GM18907 (cell line): ENCODE measurements around the gene NPAS2.

Experiments used
- ATAC-seq: cut with Tn5 transposase; IDR thresholded peaks from one replicate; pipeline ENCODE4 v1.9.1; 2021; ENCODE audit warnings: mild to moderate bottlenecking, moderate library complexity; ENCODE audit not compliant: unreplicated experiment

Gene NPAS2

DNA sequence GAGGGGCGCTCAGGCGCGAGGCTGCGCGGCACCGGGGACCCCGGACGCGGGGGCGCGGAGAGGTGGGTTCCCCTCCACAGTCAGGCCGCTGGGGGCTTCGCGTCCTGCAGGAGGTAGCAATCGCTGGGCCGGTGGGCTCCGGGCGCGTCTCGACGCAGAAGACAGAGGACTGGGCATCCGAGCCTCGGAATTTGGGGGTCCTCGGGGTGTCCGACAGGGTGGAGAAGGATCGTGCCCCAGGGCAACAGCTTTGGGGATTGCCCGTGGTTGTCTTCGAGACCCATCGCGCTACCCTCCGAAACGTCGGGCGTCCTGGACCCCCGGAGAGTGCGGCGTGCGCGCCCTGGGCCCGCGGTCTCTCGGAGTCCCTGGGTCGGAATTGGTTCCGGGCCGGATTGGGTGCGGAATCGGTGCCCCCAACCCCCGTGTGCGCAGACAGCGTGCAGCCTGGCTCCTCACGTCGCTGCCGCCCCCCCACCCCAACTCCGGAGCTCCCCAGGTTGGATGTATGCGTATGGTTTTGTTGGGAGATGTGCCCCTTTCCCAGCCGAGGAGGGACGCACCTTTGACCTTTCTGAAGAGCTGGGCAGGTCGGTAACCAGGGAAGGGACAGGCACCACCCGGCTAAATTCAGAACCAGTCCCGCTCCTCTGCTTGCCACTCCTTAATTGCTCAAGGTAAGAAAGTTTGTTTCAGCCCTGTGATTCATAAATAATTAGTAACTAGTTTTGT is 750 bp downstream of the NPAS2 start:
- no peak for ATAC-seq

DNA sequence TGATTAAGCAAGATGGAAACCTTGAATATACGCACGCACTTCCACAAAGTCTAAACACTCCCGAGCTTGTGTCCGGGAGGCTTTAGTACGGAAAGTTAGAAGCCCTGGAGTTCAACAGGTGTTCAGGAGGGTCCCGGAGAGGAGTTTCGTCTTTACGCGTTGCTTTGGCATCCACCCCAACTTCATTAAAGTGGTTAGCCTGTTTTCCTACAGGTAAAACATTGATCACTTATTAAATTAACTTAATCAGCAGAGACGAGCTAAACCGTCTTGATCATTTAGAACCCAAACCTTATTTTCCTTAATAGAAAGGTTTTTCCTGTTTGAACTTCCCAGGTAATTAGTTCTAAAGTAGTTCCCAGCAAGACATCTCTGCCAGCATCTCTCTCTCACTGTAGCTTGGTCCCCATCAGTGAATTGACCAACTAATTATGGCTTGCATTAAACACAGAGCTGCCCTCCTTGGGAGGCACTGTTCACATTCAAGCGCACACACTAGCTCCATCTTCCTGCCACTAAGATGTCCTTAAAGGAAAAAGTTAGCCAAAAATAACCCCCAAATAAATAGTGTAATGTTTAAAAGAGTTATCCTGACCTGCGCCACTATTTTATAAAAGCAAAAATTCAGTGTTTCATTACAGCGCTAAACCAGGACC is 1.4 kb downstream of the NPAS2 start:
- no peak for ATAC-seq

DNA sequence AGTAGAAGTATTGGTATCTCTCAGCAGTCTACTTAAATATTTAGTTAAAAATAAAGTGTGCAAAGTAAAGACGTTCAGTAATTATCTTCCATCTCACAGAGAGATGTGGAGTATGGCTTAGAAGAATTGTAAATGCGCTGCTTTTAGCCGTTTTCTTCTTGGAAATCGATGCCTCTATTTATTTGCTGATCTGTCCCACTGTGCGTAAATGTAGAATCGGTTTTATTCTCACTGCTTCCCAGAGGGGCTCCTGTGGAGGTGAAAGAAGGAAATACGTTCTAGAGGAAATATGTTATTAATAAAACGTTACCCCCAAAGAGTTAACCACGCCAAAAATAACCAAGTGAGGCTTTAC is 1.9 kb downstream of the NPAS2 start:
- ATAC-seq: no peak

DNA sequence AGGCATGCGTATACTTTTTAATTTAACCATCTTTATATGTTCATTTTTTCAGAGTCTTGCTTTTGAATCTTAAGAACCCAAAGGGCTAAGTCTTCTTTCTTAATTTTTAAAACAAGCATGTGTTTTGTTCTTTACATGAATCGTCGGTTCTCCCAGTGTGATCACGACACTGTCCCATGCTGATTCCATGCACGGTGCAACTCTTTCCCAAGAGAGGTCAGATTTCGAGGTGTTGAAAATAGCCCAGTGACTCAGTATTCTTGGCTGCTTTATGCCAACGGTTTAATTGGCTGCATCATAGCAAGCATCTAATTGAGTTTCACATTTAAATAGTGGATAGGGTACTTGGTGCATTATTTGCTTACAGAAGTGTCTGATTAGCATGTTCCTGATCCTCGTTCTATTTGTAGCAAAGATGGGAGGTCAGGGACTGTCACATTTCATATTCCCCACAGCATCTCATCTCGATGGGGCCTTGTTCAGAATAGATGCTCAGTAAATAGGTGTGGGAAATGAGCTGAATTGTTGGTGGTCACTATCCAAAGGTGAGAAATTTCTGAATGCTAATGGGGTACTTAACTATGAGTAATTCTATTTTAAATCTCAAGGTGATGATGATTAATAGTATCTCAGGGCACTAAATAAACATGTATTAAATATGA is 2.8 kb downstream of the NPAS2 start:
- no peak for ATAC-seq

DNA sequence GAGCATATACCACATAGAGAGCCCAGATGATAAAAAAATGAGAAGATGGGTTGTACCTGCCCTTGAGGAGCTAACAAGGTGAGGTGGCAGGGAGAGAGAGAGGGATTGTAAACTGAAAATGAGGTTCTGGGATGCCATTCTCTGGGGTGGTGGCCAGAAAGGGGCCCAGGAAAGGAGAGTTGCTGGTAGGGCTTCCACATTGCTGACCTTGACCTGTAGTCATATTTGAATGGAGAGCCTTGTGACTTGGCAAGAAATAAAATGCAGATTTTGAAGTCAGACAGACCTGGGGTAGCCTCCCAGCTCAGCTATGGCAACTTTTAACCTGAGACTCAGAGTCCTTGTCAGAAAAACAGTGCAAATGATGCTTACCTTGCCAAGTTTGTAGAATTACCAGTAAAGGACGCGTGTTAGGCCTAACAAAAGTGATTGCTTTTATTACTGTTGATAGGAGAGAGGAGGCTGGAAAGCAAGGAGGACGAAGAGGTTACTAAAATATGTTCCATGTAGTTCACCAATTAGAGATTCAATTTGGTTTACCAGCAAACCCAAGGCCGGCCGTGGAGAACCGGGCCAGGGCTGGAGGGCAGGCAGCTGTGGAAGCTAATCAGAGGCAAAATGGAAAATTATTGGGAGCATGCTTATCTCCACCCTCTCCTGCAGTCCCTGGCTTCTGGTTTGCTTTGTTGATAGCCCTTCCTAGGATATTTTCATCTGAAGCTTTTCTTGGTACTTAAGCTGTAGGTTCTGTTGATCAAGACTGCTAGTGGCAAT is 3.9 kb downstream of the NPAS2 start:
- no peak for ATAC-seq

DNA sequence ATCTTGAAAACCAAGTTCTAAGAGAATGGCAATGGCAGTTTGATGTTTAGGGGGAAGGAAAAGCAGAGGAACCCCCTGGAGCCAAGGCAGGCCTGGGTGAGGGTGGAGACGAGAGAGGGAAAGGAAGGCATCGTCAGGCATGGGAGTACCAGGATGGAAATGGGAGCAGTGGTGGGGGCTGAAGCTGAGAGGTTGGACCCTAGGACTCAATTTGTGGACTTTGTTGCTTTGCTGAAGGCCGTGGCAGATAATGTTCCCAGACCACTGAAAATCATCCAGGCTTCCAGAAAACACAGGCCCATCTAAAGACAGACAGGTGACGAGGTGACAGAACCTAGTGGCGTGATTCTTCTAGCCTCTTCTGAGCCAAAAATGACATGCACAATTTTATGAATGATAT is 4.9 kb downstream of the NPAS2 start:
- no peak for ATAC-seq

DNA sequence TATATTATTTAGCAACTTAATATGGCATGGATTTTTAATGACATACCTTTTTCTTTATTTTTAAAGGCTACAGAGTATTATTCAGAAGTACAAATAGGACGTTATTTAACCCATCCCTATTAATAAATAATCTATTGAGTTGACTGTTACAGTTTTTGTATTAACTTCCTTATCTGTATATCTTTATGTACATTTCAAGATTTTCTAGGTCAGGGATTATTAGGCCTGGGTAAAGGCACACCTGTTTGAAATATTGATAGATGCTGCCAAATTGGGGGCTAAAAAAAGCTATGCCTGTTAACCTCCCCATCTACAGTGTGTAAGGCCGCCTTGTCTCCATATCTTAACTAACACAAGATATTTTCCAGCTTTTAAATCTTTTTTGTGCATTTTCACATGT is 6.6 kb downstream of the NPAS2 start:
- no peak for ATAC-seq

DNA sequence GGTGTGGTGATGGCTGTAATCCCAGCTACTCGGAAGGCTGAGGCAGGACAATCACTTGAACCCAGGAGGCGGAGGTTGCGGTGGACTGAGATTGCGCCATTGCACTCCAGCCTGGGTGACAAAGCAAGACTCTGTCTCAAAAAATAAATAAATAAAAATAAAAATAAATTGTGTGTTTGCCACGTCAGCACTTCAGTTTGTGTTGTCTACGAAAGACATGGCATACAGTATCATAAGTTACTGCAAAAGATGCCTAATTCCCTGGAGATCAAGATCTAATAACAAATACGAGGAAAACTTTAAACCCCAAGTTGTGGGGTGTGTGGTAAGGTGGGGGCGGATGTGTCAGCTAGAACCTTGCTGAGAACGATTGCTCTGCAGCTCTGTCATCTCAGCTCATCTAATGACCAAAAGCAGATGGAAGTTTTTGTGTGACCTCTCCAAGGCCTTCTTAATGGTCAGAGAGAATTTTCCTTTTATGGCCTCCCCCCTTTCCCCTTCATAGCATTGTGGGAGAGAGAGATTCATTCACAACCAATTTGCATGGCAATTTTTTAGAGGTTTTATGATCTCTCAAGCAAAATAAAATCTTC is 11.3 kb downstream of the NPAS2 start:
- no peak for ATAC-seq

DNA sequence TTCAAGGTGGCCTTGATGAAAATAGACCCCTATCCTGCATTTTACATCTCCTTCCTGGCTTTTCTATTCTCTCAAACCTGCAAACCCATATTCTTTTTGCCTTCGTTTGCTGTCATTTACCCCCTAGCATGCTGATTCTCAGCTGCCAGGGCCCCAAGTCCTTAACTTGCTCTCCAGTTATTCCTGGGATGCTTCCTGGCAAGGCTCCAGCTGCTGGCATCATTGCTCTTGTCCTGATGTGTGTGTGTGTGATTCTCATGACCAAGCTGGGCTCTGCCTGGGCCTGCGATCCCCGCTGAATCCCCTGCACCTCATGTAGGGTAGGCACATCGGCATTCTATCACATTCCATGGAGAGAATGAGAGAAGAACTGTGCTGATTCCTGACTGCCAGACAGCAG is 11.9 kb downstream of the NPAS2 start:
- ATAC-seq: no peak

DNA sequence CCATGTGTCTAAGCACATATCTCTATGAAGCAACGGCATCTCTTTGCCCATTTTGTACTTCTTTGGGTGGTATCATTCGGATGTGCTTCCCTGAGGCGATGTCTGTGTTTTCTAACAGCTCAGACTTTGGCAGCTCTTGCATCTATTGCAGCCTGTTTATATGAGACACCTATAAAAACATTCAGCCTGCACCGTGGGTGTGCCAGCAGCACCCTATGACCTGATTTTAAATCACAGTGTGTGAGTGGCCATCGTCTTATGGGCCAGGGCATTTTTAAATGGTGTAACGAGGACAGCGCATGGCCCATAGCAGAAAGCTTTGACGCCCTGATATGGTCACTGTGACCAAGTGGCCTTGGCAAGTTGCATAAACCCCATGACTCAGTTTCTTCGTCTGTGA is 12.9 kb downstream of the NPAS2 start:
- ATAC-seq: no peak

DNA sequence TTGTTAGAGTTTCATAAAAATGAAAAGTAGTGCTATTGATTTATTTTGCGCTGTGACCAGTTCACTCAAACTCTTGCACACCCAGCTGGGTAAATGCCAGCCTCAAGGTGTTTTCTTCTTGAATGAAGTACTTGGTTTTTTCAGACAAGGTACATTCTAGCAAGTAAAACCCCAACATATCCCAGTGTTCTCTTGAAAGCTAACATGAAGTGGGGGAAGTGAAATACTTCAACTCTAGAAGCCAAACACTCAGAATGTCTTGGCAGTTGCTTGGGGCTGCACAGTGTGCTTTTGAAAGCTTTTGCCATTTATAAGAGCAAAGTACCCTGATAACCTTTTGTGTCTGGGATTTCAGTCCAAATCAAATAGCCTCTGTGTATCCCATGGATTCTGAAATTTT is 13.4 kb downstream of the NPAS2 start:
- ATAC-seq: no peak

DNA sequence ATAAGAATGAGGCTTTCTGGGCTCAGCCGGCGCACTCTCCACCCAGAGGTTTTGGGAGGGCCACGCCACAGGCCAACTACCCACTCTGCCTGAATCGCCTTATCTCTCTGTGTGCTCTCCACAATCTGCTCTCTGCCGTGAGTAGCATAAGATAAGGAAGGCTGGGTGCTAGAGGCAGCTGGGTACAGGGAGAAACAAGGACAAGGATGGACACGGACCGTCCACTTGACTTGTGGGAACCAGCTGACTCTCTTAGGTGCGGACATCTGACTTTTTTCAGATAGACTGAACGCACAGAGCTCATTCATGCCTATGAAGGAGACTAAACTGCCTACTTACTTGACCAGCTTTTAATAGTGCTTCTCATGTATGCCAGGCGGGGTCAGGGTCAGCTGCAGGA is 14.3 kb downstream of the NPAS2 start:
- no peak for ATAC-seq

DNA sequence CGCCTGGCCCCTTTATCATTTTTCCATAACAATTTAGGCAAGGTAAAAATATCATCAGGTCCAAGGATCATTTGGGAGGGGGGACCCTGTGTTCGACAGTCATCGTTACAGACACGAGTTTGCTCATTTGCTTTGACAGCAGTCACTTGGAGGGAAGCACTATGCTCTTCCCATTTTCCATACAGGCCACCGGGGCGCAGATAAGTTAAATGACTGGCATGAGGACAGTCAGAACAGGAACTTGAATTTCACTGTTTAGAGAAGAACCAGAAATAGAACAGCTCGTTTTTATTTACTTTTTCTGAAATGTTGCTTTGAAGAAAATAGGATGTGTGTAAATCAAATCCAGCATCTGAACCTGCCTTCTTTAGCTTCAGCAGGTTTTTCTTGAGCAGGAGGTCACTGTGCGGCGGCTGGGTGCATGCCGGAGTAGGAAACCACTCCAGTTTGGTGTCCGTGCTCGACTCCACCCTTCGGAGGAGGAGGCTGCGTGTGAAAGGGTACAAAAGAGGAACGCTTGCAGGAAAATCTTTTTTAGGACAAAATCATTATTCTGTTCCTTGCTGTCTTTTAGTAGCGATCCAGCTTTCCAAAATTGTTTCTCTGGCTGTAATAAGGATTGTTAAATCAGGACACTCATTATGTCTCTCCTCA is 15.2 kb downstream of the NPAS2 start:
- no peak for ATAC-seq

DNA sequence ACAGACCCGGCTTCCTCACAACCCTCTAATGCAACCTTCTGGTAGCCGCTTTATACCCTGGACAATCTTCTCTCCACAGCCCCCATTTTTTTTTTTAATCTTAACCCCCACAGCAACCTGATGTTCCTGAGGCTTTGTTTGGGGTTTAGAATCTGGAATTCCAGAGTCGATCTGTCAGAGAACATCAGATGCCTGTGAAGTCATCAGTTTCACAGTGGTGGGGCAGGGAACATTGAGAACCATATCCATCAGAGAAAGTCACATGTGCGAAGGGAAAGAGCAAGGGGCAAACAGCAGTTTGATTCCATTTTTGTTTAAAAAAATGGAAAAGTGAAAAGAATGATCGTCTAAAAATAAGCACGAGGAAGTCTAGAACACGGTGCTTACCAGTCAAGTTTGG is 20.6 kb downstream of the NPAS2 start:
- no peak for ATAC-seq

DNA sequence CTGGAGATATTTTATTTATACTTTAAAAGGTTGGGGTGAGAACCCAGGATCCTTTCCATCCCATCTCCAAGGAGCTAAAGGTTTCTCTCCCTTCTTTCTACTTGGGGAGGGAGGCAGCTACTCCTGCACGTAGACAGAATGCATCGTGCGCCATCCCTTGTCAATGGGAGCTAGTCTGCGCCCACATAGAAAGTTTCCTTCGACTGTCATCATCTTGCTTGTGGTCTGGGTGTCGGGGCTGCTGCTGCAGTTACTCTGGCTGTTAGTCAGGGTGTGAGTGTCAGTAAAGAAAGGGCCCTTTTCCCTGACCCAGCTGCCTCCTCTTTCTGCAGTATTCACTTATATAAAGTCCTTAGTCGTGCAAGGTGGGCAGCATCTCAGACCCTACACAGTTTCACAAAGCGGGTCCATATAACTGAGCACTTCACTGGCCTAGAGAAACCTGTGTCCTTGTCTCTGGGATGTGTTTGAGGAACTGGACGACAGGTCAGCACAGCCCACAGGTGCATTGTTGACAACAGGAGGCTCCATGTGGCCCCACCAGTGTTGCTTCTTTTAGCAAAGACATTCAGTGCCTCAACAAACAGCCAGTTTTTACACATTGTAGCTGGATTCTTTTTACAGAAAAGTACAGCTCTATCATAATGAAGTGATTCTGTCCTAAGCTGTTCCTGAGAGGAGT is 22.4 kb downstream of the NPAS2 start:
- no peak for ATAC-seq

DNA sequence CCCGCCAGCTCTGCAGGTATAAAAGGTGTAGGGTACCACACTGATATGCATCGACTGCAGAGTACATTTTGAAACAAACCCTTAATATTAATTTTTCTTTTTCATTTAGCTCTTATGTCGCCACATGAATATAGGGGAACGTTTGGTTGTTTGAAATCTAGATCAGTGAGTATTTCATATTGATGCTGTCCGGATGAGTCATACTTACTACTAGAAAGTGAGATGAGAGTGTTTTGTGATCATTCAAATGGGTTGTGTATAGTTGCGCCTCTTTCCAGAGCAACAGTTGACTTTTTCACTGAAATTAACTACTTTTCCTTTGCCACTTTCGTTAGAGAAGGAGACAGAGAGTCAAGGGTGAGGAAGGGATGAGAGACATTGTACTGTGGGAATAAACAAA is 24.6 kb downstream of the NPAS2 start:
- ATAC-seq: no peak

DNA sequence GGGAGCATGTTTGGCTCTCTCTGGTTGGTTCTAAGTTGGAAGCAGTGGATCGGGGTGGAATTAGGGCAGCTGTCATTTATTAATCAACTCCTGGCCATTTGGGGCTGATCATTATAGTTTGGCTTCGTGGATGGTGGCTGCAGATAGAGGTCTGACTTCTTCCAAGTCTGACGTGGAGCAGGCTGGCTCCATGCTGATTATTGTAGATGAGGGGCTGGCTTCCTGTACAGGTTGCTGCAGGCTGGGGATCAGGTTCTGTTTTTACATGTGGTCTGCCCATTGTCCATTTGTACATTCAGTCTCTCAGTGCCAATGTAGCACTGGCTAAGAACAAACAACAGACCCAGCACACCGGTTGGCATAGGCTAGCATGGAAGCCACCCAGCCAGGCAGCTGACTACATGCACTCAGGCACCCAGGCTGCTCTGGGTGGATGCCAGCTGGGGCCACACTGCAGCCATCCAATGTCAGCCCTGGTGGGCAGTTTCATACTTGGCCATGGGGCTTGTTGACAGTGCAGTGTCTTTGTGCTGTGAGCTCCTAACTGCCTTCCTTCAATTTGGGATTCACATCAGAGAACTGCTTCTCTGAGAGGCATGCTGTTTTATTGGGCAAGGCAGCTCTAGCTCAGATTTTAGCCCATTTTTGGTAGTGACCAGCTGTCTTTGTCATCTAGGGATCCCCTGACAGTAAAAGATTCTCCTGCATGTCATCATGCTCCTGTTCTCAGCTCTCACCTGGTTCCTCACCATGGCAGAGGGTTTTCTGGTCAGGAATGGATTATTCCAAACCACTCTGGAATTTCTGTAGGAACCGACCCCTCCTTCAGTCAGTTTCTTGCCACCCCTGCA is 25.4 kb downstream of the NPAS2 start:
- ATAC-seq: no peak

DNA sequence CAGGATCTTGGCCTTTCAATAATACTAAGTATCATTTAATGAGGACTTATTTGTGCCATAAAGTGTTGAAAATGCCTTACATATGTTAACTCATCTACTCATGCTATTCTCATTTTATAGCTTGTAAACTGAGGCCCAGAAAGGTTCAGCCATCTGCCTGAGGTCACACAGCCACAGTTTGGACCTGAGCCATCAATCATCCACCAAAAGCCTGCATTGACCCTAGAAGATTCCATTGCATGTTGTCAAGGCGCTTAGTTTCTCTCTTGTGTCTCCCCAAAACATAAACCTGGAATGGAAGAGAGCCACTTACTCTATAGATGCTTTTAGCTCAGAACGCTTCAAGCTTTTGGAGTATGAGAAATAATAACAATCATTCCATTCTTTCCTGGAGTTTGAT is 26.8 kb downstream of the NPAS2 start:
- no peak for ATAC-seq

DNA sequence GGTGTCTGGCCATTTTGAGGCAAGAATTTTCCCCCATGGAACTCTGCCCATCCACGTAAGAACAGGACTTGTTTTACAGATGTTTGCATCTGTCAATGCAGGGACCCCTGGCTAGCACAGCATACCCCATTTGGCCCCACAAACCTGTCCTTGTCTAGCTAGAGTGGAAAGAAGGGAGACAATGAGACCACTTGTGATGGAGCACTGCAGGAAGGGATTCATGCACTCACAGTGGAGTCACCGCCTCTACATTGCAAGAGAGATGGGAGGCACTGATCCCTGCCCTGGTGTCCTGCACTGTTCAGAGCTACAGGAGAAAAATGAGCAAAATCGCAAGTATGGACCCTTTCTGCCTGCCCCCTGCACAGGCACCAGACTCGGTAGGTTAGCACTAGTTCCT is 32.5 kb downstream of the NPAS2 start:
- ATAC-seq: no peak
